AG04449 (cell line): ENCODE results near the gene AQP2.

Source experiments
- CTCF ChIA-PET: fragments of 350-600 bp; formaldehyde crosslinking; extraction: SDS; loops from one replicate; lab custom pipeline; 2021; ENCODE audit warnings: antibody characterized with exemption; lab: Yijun Ruan, JAX
- POLR2A ChIA-PET: fragments of 400-600, 350-600 bp; formaldehyde crosslinking; extraction: SDS; loops from one replicate; lab custom pipeline; 2020; ENCODE audit warnings: antibody characterized with exemption, inconsistent platforms; lab: Yijun Ruan, JAX
- DNase-seq: peaks from one replicate; pipeline ENCODE4 v3.0.0-alpha.2; 2010; ENCODE audit warnings: low read depth, low spot score
- H3K4me3 ChIP-seq: 2 replicates; pipeline ENCODE4 v1.5.1; 2011; ENCODE audit warnings: low read depth, mild to moderate bottlenecking, control low read depth, low read length
- TF ChIP-seq, protein P1 (sequence below): IDR thresholded peaks from one replicate; pipeline ENCODE4 v1.5.1; 2011; ENCODE audit warnings: mild to moderate bottlenecking, moderate library complexity, low read length, control low read depth, inconsistent platforms; ENCODE audit not compliant: insufficient read depth; ENCODE audit errors: missing control alignments

The AQP2 gene

DNA sequence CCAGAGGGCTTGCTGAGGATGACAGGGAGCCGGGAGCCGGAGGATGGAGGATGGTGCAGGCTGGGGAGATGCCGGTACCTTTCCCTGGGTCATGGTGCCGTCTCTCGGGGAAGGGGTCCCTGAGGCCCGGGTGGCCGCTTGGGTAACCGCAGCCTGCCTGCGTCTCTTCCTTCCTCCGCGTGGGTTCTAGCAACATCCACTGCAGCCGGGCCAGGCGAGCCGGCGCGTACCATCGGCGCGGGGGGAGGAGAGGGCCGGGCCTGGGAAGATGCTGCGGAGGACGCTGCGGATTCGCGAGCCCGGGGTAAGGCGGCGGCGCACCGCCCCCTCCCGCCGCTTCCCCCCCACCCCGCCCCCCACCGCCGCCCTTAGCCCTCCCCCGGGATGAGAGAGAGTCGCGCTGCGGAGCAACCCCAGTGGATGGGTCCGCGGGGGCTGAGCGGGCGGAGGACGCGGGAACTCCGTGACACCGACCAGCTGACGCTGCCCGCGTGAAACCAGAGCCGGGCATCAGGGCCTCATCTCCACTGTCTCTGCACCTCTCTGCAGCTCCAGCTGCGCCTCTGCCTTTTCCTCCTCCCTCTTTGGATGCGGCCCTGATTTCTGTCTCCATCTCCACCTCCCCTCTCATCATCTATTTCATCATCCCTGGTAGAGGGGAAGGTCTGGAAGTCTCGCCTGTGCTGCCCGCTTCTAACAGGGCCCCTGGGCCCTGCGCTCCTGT, 46.7 kb upstream of the AQP2 start, which contains the start of gene FAIM2:
Gene FAIM2, minus strand, starts transcription at position 201 of the 724 bp plus-strand sequence. Its CDS starts 108 bp downstream, at position 93.
- H3K4me3 ChIP-seq: peak within 1 kb of the TSS; percentile 49
- ChIA-PET CTCF (interaction anchor here (2.3 kb wide), 1 partner anchor 42 kb away, joined by 8 read pairs; no protein-coding TSS in a partner anchor), POLR2A (no interaction called here)
- TF ChIP-seq, protein P1, sequence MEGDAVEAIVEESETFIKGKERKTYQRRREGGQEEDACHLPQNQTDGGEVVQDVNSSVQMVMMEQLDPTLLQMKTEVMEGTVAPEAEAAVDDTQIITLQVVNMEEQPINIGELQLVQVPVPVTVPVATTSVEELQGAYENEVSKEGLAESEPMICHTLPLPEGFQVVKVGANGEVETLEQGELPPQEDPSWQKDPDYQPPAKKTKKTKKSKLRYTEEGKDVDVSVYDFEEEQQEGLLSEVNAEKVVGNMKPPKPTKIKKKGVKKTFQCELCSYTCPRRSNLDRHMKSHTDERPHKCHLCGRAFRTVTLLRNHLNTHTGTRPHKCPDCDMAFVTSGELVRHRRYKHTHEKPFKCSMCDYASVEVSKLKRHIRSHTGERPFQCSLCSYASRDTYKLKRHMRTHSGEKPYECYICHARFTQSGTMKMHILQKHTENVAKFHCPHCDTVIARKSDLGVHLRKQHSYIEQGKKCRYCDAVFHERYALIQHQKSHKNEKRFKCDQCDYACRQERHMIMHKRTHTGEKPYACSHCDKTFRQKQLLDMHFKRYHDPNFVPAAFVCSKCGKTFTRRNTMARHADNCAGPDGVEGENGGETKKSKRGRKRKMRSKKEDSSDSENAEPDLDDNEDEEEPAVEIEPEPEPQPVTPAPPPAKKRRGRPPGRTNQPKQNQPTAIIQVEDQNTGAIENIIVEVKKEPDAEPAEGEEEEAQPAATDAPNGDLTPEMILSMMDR: no peak
- no peak for DNase-seq

DNA sequence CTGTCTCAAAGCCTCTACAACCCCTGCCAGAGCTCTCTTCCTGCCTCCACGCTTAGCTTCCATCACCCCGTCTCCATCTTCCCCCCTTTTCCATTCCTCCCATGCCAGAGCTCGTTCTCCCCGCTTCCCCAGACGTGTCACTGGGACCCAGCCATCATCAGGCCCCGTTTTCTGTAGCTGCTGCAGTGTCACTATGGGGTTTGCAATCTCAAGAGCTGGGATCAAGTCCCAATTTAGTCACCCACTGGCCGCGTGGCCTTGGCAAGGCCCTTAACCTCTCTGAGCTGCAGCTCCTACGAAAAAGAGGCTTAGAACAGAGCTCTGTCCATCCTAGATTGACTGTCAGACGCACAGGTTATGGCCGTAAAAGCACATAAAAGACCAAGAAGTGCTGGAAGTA, 45.9 kb upstream of the AQP2 start:
- ChIA-PET CTCF (interaction anchor here (0.6 to 2.3 kb wide), 2 partner anchors 41 kb away, joined by 3 to 8 read pairs; no protein-coding TSS in a partner anchor), POLR2A (no interaction called here)
- no peak overlapping the region; the same call in 1 of the 2 replicates for H3K4me3 ChIP-seq
- no peak for DNase-seq
- TF ChIP-seq, protein P1: no peak

DNA sequence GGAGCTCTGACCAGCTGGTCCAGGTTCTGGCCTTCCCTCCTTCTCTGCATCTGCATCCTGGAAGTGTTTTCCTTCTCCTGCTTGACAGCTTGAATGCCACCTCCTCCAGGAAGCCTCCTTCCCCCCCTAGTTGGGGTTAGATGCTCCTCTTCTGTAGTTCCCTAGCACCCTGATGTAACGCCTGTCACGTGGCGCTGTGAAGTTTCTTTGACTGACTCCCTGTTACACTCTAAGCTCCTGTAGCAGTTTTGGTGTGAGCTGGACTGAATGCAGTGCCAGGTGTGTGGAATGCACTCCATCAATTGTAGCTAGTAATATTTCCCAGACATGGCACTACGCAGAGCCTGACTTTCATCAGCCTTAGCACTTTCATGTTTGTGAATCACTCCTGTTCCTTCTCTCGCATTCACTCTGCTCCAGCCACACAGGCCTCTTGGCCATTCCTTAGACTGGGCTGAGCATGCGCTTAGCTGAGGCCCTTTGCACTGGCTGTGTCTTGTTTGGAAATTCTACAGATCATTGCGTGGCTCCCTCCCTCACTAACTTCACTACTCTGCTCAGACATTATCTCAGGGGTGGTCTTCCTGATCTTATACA, 44.7 kb upstream of the AQP2 start:
- ChIA-PET CTCF (interaction anchor here (0.5 to 2.3 kb wide), 4 partner anchors 39 to 213 kb away, joined by 3 to 8 read pairs (median 6); no protein-coding TSS in a partner anchor), POLR2A (interaction anchor here (0.6 kb wide), 1 partner anchor 81 kb away, joined by 3 read pairs; no protein-coding TSS in a partner anchor)
- TF ChIP-seq, protein P1: no peak
- DNase-seq: no peak
- no peak overlapping the region for H3K4me3 ChIP-seq

DNA sequence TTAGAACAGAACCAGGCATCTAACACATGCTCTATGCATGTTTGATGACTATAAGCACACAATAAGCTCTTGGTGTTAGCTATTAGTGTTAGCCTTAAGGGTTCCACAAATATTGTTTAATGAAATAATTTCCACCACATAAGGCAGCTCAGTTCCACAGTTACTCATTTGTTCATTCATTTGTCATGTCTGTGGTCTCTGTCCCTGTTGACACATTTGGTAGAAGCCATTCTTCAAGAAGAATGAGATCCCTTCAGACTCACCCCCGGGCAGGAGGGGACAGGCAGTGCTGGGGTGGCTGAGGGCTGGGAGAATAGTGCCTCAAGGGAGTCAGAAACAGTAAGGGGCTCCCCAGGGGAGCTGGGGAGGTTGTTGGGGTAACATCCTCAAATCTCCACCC, 43.2 kb upstream of the AQP2 start:
- POLR2A ChIA-PET: no interaction called here
- TF ChIP-seq, protein P1: no peak
- H3K4me3 ChIP-seq: no peak overlapping the region
- CTCF ChIA-PET: interaction anchor here (0.7 to 1.9 kb wide), 9 partner anchors 18 to 163 kb away, joined by 3 to 9 read pairs (median 4); no protein-coding TSS in a partner anchor
- no peak for DNase-seq

DNA sequence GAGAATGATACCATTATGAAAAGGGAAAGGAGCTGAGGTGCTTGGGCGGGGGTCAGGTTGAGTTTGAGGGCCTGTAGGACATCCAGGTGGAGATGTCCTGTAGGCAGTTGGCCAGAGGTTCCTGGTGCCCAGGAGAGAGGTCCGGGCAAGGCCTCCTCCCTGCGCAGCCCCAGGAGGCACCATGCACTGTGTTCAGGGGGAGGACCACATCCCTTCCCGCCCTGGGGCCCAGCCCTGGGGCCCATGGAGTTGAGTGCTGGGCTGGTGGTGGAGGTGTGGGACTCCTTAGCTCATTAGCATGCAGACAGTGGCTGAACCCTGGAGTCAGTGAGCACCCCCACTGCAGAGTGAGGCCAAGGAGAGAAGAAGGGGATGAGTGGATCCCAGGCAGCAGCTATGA, 41.2 kb upstream of the AQP2 start:
- H3K4me3 ChIP-seq: no peak overlapping the region
- TF ChIP-seq, protein P1: no peak
- DNase-seq: no peak
- ChIA-PET CTCF (interaction anchor here (1.2 to 1.6 kb wide), 2 partner anchors 10 to 37 kb away, joined by 6 read pairs; no protein-coding TSS in a partner anchor), POLR2A (interaction anchor here (1.5 kb wide), 1 partner anchor 40 kb away, joined by 4 read pairs; no protein-coding TSS in a partner anchor)

DNA sequence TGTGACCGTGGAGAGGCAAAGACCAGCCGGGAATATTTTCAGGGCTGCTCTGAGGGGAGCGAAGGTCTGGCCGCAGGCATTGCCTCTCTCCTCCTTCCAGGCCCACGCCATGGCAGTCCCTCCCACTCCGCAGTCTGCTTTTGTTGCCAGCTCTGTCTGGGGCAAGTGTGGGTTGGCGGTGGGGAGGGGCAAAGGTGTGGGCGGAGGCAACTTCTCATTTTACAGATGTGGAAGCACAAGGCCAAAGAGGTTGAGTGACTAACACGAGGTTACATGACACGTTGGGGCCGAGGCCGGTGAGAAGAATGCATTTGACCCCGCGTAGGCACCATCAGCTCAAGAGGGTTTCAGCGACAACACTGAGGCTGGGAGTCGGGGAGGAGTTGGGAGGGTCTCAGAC, 40.7 kb upstream of the AQP2 start:
- no peak for DNase-seq

More for the DNA sequence above, 40.7 kb upstream of the AQP2 start:
- TF ChIP-seq, protein P1: no peak
- H3K4me3 ChIP-seq: no peak overlapping the region
- ChIA-PET CTCF (interaction anchor here (1.2 to 1.6 kb wide), 2 partner anchors 9 to 36 kb away, joined by 6 read pairs; no protein-coding TSS in a partner anchor), POLR2A (interaction anchor here (1.5 kb wide), 1 partner anchor 41 kb away, joined by 4 read pairs; no protein-coding TSS in a partner anchor)
